ENCODE data around the gene KRTAP12-1. TPM values are rescaled to one million over a fixed set of nuclear protein-coding genes. Genes with fewer than 3 reads are reported as not detected.

Gene KRTAP12-1, protein sequence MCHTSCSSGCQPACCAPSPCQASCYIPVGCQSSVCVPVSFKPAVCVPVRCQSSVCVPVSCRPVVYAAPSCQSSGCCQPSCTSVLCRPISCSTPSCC
- not detected for polyA plus RNA-seq (ENCODE audit: insufficient read depth in 1 of 5, insufficient read length in 5 of 5, low replicate concordance in 1 of 5)
- long read RNA-seq, donor 1 = 0 reads
- long read RNA-seq, donor 2 = 0 reads
- long read RNA-seq, donor 3 = 0 reads
- long read RNA-seq, donor 4 = 0 reads
- long read RNA-seq, donor 5 = 0 reads
- long read RNA-seq, donor 6 = 0 reads
- long read RNA-seq, donor 7 = 0 reads
- long read RNA-seq, donor 8 = 0 reads

- no peak for DNase-seq
Measured at GRCh38 chr21:44681861-44682579, at the start of gene KRTAP12-1. Gene KRTAP12-1, minus strand, starts transcription at chr21:44682163. Its CDS starts 40 bp downstream, at chr21:44682123.

- DNase-seq = no peak
Measured at GRCh38 chr21:44730951-44731579, 49.1 kb upstream of the KRTAP12-1 start.

DNA sequence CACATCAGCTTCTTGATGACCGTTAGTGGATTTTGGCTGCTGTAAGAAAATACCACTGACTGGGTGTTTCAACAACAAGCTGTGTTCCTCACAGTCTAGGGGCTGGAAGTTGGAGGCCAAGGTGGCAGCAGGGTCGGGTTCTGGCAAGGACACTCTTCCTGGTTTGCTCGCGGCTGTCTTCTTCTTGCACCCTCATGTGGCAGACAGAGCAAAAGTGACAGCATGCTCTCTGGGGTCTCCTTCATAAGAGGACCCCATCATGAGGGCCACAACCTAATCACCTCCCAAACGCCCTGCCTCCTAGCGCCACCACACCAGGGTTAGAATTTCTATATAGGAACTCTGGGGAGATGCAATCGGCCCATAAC is 48.0 kb upstream of the KRTAP12-1 start:
- no peak for DNase-seq

- DNase-seq = no peak
Measured at GRCh38 chr21:44729336-44730027, 47.5 kb upstream of the KRTAP12-1 start.

DNA sequence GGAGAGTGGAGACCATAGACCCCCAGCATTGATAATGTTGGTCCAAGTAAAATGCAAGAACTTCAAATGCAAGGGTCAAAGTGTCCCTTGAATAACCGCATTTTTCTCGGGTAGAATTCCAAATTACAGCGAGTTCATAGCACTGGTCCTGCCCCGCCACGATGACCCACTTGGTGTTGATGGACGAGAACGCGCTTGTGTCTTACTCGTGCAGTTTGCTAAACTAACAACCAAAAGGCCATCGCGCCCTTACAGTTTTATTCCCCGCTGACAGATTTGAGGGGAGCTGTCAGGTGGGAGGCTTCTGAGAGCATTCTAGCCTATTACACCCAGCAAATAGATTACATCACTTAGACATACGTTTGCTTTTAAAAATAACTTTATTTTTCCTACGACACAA is 46.8 kb upstream of the KRTAP12-1 start:
- no peak for DNase-seq

GRCh38 chr21:44727757-44728156 is 45.8 kb upstream of the KRTAP12-1 start:
- DNase-seq = no peak

- DNase-seq = no peak
Measured at GRCh38 chr21:44727321-44727720, 45.4 kb upstream of the KRTAP12-1 start.

DNA sequence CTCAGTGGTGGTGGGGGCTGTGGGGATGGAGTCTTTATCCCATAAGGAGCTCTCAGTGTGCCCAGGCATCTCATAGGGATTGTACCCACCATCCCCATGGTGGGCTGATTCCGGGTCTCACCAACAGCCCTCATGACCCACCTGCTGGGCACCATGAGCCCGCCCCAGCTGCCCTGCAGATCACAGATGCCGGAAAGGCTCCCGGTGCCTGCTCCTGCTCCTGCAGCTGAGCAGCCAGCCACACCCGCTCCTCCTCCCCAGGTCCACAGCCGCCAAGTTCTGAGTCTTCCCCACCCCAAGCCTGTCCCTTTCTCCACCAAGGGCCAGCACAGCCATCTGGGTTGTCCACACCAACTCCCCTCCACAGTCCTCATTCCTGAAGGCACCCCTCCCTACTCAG is 44.9 kb upstream of the KRTAP12-1 start:
- no peak for DNase-seq

DNA sequence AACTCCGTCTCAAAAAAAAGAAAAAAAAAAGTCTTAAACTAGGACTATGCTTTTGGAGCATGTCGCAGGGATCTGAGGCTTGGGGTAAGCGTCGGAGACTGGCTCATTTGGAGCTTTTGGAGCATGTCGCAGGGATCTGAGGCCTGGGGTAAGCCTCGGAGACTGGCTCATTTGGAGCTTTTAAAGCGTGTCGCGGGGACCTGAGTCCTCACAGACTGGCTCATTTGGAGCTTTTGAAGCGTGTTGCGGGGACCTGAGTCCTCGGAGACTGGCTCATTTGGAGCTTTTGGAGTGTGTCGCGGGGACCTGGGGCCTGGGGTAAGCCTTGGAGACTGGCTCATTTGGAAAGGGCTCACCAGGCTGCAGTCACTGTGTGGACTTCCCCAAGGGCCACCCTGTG is 43.0 kb upstream of the KRTAP12-1 start:
- DNase-seq = no peak

- DNase-seq = no peak
Measured at GRCh38 chr21:44724196-44724595, 42.2 kb upstream of the KRTAP12-1 start.

DNA sequence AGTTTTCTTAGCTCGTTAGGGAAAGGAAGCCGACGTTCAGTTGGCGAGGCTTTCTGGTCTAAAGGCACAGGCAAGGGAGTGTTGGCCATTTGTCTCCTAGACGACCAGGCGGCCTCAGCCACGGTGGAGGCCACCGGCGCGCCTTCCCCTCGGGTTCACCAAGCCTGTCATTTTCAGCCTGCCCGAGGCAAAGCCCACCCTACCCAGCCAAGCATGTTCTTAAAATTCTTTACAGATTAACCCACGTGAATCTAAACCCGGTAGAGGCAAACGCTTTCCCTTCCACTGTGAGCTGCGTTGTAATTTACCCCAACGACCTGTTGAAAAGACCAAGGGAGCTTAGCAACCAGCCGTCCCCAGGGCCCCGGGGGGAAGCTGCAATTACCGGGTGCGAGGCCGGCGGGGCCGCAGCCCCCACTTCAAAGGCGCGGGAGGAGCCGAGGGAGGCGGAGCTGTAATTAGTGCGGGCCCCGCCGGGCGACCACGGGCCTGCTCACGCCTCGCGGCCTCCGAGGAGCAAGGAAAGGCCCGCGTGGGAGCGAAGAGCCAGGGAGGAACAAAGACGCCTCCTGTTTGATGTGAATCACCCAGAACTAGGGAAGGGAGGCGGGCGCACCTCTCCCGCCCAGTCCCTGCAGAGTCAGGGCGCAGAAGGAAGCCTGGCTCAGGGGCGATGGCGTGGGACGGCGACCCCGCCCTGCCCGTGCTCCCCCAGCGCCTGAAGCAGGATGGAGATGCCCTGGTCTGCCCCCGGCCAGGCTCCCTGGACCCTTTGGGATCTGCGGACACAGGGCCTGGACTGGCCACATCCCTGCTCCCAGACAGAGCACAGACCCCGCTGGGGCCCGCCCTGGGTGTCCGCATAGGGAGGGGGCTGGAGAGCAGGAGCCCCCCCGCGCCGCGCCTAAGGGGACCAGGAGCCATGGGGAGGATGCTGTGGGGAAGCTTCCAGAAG is 41.5 kb upstream of the KRTAP12-1 start:
- DNase-seq = no peak

- no peak for DNase-seq
Measured at GRCh38 chr21:44722731-44723130, 40.8 kb upstream of the KRTAP12-1 start.

DNA sequence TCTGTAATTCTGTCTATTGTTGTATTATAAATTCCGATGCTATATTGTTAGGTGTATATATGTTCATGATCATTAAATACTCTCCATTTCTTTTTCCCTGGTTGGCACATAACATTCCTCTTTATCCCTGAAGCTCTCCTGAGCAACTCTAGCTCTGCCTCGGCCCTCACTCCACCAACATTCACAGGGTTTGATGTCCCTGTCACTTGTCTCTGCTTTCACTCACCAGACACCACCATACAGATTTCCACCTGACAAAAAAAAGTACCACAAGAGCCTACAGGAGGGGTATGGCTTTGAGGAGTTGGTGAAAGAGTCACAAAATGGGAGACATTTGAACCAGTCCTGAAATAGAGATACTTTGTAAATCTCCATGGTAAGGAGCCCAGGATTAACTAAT is 38.2 kb upstream of the KRTAP12-1 start:
- no peak for DNase-seq

- no peak for DNase-seq
Measured at GRCh38 chr21:44718571-44718970, 36.6 kb upstream of the KRTAP12-1 start.

DNA sequence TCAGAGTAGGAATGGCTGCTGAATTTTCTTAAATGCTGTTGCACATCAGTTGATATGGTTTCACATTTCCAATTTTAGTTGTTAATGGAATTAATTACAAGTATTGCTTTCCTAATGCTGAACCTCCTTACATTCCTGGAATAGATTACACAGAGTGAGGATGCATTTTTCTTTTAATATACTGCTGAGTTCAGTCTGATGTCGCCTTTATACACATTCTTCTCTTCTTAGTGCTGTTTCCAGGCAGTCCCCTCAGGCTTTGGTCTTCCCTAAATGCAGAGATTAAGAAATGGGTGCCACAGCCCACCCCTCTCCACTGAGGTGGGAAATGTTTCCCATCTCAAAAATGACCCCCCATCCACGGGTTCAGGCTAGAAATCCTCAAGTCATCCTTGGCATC is 36.1 kb upstream of the KRTAP12-1 start:
- no peak for DNase-seq

GRCh38 chr21:44716984-44717383 is 35.0 kb upstream of the KRTAP12-1 start:
- DNase-seq = no peak

DNA sequence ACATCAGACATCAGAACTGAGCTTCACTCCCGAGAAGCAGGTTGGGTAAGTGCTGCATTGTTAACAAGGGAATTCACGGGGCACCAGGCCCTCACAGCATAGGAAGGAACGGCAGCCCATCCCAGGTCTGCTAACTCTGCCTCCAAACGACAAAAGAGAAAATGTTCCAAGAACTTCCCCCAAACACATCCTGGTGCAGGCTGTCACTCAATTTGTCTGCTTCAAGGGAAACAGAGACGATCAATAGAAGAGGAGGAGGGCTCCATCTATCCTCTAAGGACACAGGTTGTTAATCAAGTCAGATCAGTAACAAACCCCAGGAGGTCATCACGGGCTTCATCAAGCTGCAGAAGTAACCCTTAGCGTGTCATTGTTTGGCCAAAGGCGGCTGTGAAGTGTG is 32.9 kb upstream of the KRTAP12-1 start:
- no peak for DNase-seq

DNA sequence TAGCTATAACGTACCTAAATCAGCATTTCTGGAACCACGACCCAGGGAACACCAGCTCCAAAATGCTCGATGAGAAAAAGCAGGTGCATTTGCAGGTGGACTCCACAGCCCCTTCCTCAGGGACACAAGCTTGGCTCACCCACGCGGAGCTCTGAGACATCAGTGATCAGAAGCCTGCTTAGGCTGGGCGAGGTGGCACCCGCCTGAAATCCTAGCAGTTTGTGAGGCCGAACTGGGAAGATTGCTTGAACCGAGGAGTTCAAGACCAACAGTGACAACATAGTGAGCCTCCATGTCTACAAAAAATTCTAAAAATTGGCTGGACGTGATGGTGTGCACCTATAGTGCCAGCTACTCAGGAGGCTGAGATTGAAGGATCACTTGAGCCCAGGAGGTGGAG is 31.9 kb upstream of the KRTAP12-1 start:
- no peak for DNase-seq

DNA sequence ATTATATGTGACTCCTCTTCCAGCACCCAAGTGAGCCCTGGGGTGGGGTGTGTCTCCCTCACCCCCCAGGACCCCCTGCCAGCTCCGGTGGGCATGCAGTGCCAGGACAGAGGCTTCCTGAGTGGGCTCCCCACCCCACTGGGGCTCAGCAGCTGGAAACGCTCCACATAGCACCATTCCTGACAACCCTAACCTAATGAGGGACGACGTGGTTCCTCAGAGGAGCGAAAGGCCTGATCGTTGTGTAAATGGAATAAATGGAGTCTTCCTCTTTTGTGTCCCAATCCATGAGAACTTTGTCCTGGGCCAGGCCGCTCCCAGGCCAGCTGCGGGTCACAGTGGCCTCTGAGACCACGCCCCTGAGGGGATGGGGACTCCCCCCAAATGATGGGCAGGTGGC is 31.2 kb upstream of the KRTAP12-1 start:
- no peak for DNase-seq

GRCh38 chr21:44712203-44713028 is 30.5 kb upstream of the KRTAP12-1 start:
- no peak for DNase-seq

Measured in right lung (tissue), 10 donors.